CD8-positive, alpha-beta memory T cell (primary cell): ENCODE data around the gene IQCC. TPM values are rescaled to one million over a fixed set of nuclear protein-coding genes. Genes with fewer than 3 reads are reported as not detected.

Source experiments
- CTCF ChIA-PET: fragments of 350-600 bp; sonication (Branson Sonifier 250); formaldehyde crosslinking; loops from one replicate; lab custom pipeline; 2021; ENCODE audit warnings: antibody characterized with exemption; lab: Charles Lee
- POLR2A ChIA-PET: fragments of 350-600 bp; sonication (Branson Sonifier 250); formaldehyde crosslinking; loops from one replicate; lab custom pipeline; 2021; ENCODE audit warnings: antibody characterized with exemption; lab: Charles Lee
- DNase-seq, 5 donors: peaks; one replicate each; pipeline versions ENCODE4 v3.0.0 to v3.0.0-alpha.2; 2020 to 2022; ENCODE audit warnings: mixed read lengths in 1 of 5
- H3K27ac ChIP-seq: one replicate; pipeline ENCODE4 v1.7.0; 2013; ENCODE audit warnings: low read depth, mild to moderate bottlenecking, low read length, moderate library complexity
- H3K27me3 ChIP-seq: 2 replicates; pipeline ENCODE4 v1.7.0; 2013; ENCODE audit warnings: low read length, mild to moderate bottlenecking; ENCODE audit not compliant: insufficient read depth, poor library complexity, severe bottlenecking
- H3K36me3 ChIP-seq: 2 replicates; pipeline ENCODE4 v1.7.0; 2013; ENCODE audit warnings: mild to moderate bottlenecking, low read length, moderate library complexity; ENCODE audit not compliant: insufficient read depth
- H3K4me1 ChIP-seq: 2 replicates; pipeline ENCODE4 v1.7.0; 2013; ENCODE audit warnings: mild to moderate bottlenecking, low read length, moderate library complexity; ENCODE audit not compliant: insufficient read depth
- H3K4me3 ChIP-seq: 2 replicates; pipeline ENCODE4 v1.7.0; 2013; ENCODE audit warnings: mild to moderate bottlenecking, low read length
- H3K9me3 ChIP-seq: 2 replicates; pipeline ENCODE4 v1.7.0; 2013; ENCODE audit warnings: mild to moderate bottlenecking, low read length
- H3K27ac Mint-ChIP-seq, 8 donors: one replicate each; pipeline ENCODE4 v1.8.0; 2020 to 2021; ENCODE audit warnings: mixed read lengths in 8 of 8, mild to moderate bottlenecking in 6 of 8, inconsistent platforms in 3 of 8, moderate library complexity in 3 of 8
- H3K27me3 Mint-ChIP-seq, 2 donors: one replicate each; pipeline ENCODE4 v1.8.0; 2020 to 2021; ENCODE audit warnings: mixed read lengths in 2 of 2, mild to moderate bottlenecking in 1 of 2, moderate library complexity in 1 of 2
- H3K36me3 Mint-ChIP-seq, 3 donors: one replicate each; pipeline ENCODE4 v1.8.0; 2020 to 2021; ENCODE audit warnings: mixed read lengths in 3 of 3, inconsistent platforms in 1 of 3, mild to moderate bottlenecking in 1 of 3
- H3K4me1 Mint-ChIP-seq, 3 donors: one replicate each; pipeline ENCODE4 v1.8.0; 2020 to 2021; ENCODE audit warnings: mixed read lengths in 3 of 3, inconsistent platforms in 1 of 3, mild to moderate bottlenecking in 1 of 3
- H3K4me3 Mint-ChIP-seq, 7 donors: one replicate each; pipeline ENCODE4 v1.8.0; 2020 to 2021; ENCODE audit warnings: mixed read lengths in 7 of 7, mild to moderate bottlenecking in 6 of 7, moderate library complexity in 4 of 7, inconsistent platforms in 2 of 7
- H3K9me3 Mint-ChIP-seq, 5 donors: one replicate each; pipeline ENCODE4 v1.8.0; 2020 to 2022; ENCODE audit warnings: mixed read lengths in 5 of 5, mild to moderate bottlenecking in 3 of 5, moderate library complexity in 2 of 5, inconsistent platforms in 1 of 5
- polyA plus RNA-seq: library from polyadenylated mRNA; unstranded; fragments of 300-500 nt; fragmentation: Illumina TruSeq; gene quantifications from one replicate; pipeline ENCODE4 v1.2.3, GENCODE V29; 2021
- total RNA-seq, 2 experiments: library from RNA; stranded (reverse); gene quantifications; one replicate each; pipeline ENCODE4 v1.2.3, GENCODE V29; 2021

IQCC gene
- total and polyA plus RNA-seq, 3 experiments from 2014 or later: 1.6 to 5.7 (median 5.6) TPM

DNA sequence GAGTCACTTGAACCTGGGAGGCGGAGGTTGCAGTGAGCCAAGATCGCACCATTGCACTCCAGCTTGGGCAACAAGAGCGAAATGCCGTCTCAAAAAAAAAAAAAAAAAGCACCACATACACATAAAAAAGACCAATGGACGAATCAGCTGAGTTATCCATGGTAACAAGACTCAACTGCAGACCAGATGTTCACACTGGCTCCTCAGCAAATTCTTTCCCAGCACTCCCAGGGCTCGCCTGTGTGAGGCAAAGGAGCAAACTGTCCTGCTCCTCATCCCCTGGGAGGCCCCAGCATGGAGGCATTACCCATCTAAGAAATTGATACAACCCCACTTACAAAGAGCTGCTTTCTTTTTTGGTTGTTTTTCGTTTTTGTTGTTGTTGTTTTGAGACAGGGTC is 13.6 kb downstream of the IQCC start:
- POLR2A ChIA-PET: interaction anchor here (0.6 to 0.7 kb wide), 3 partner anchors 22 to 297 kb away, joined by 3 to 5 read pairs (median 4); partner anchors contain the start of gene TMEM39B
- Histone ChIP-seq H3K4me3 (no peak overlapping the region), H3K27ac (no peak overlapping the region), H3K9me3 (no peaks in the 10 kb centered on the region), H3K27me3 (no peaks in the 10 kb centered on the region), H3K4me1 (peaks cover 39% of the 10 kb centered on the region), H3K36me3 (peaks cover 6% of the 10 kb centered on the region)
- Mint-ChIP-seq H3K4me3 (peak overlapping the region in 1 of 7 donors; percentile 32), H3K27ac (peak overlapping the region in 2 of 8 donors; percentile 50 to 98), H3K9me3 (no peaks in the 10 kb centered on the region), H3K4me1 (peaks cover 30 to 51% (median 47%) of the 10 kb centered on the region in 3 donors), H3K27me3 (no peaks in the 10 kb centered on the region), H3K36me3 (peaks cover 0 to 61% (median 6%) of the 10 kb centered on the region in 3 donors)
- no peak for DNase-seq
- CTCF ChIA-PET: interaction anchor here (0.7 to 6.6 kb wide), 3 partner anchors 13 to 169 kb away, joined by 3 to 40 read pairs (median 3); partner anchors contain the start of genes FAM167B and IQCC

DNA sequence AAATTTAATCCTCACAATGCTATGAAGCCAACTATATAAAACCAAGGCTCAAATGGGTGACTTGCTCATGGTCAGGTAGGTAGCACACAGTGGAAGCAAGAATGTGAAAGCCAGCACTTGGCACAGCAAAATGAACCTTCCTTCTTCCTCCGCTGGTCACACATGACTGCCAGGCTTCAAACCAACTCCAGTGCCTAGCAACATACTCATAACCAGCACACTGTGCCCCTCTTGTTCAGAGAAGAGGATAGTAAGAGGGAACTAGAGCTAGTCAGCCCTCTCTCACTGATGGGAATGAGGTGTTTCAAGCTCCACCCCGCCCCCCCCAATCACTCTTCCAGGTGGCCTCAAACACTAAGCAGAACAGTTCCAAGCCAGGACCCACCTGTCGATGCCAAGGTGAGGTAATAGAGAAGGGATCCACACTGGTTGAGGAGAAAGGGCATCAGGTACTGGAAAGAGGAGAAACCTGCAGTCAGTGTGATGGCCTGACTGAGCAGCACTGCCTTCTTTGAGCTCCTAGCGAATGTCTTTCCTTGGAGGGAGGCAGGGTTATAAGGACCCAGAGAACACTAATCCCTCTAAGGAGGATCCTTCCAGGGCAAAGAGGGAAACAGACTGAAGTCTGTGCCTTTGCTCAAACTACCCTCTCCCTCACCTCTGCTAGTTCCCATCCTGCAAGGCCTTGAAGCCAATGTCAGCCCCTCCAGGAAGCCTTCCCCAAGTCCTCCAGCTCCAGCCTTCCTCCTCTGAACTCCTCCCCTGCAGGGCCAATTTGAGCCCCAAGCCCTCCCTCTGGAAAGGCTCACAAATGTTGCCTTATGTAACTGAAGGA is 15.5 kb downstream of the IQCC start:
- DNase-seq: no peak
- Histone ChIP-seq H3K4me1 (peaks cover 37% of the 10 kb centered on the region), H3K27me3 (no peaks in the 10 kb centered on the region), H3K36me3 (peaks cover 15% of the 10 kb centered on the region), H3K27ac (peak overlapping the region; percentile 99), H3K9me3 (no peaks in the 10 kb centered on the region), H3K4me3 (peak overlapping the region; percentile 98)
- ChIA-PET CTCF (interaction anchor here (0.6 to 2.4 kb wide), 4 partner anchors 28 to 151 kb away, joined by 3 to 5 read pairs (median 3); no protein-coding TSS in a partner anchor), POLR2A (no interaction called here)
- H3K9me3 Mint-ChIP-seq: no peaks in the 10 kb centered on the region
- peaks cover 34 to 56% (median 49%) of the 10 kb centered on the region in 3 donors for H3K4me1 Mint-ChIP-seq
- H3K36me3 Mint-ChIP-seq: peaks cover 0 to 57% (median 8%) of the 10 kb centered on the region in 3 donors
- H3K27me3 Mint-ChIP-seq: no peaks in the 10 kb centered on the region
- H3K4me3 Mint-ChIP-seq: peak overlapping the region; percentile 96 to 99 (median 98)
- H3K27ac Mint-ChIP-seq: peak overlapping the region; percentile 6 to 100 (median 98)

- CTCF ChIA-PET: interaction anchor here (2.4 kb wide), 1 partner anchor 27 kb away, joined by 5 read pairs; no protein-coding TSS in a partner anchor
Observed at GRCh38 chr1:32221581-32221979, 16.1 kb downstream of the IQCC start.

GRCh38 chr1:32221980-32222755 is 16.7 kb downstream of the IQCC start, which contains the start of the genes EIF3I and TMEM234:
Gene EIF3I (plus strand): TSS chr1:32222407. CDS start chr1:32222442, 35 bp downstream.
Gene TMEM234 (minus strand): TSS chr1:32222353. CDS start chr1:32222322, 31 bp downstream.
- H3K9me3 ChIP-seq: no peaks in the 10 kb centered on the region
- peaks cover 31% of the 10 kb centered on the region for H3K4me1 ChIP-seq
- Mint-ChIP-seq H3K4me3 (peak within 1 kb of the TSS; percentile 96 to 99 (median 98)), H3K27me3 (no peaks in the 10 kb centered on the region), H3K9me3 (no peaks in the 10 kb centered on the region), H3K4me1 (peaks cover 34 to 56% (median 43%) of the 10 kb centered on the region in 3 donors), H3K36me3 (peaks cover 0 to 55% (median 7%) of the 10 kb centered on the region in 3 donors), H3K27ac (peak within 1 kb of the TSS; percentile 96 to 100 (median 99))
- H3K4me3 ChIP-seq: peak within 1 kb of the TSS; percentile 98
- peak within 1 kb of the TSS; percentile 99 for H3K27ac ChIP-seq
- no peaks in the 10 kb centered on the region for H3K27me3 ChIP-seq
- DNase-seq: peak; percentile 84 to 95 (median 88)
- ChIA-PET POLR2A (interaction anchor here (0.6 to 1.4 kb wide), 2 partner anchors 69 to 114 kb away, joined by 3 to 4 read pairs; partner anchors contain the start of genes HDAC1 and MARCKSL1), CTCF (interaction anchor here (1.5 to 2.4 kb wide), 2 partner anchors 27 to 47 kb away, joined by 4 to 5 read pairs; no protein-coding TSS in a partner anchor)
- peaks cover 15% of the 10 kb centered on the region for H3K36me3 ChIP-seq

More at GRCh38 chr1:32221581-32221979, 16.1 kb downstream of the IQCC start:
- Histone ChIP-seq H3K9me3 (no peaks in the 10 kb centered on the region), H3K27ac (peak overlapping the region; percentile 99), H3K4me3 (peak overlapping the region; percentile 98), H3K4me1 (peaks cover 31% of the 10 kb centered on the region), H3K36me3 (peaks cover 15% of the 10 kb centered on the region), H3K27me3 (no peaks in the 10 kb centered on the region)
- peaks cover 0 to 59% (median 8%) of the 10 kb centered on the region in 3 donors for H3K36me3 Mint-ChIP-seq
- H3K27ac Mint-ChIP-seq: peak overlapping the region; percentile 87 to 100 (median 99)
- peak overlapping the region; percentile 96 to 99 (median 98) for H3K4me3 Mint-ChIP-seq
- H3K27me3 Mint-ChIP-seq: no peaks in the 10 kb centered on the region
- H3K9me3 Mint-ChIP-seq: no peaks in the 10 kb centered on the region
- DNase-seq: no peak
- H3K4me1 Mint-ChIP-seq: peaks cover 34 to 56% (median 43%) of the 10 kb centered on the region in 3 donors
- POLR2A ChIA-PET: interaction anchor here (0.6 kb wide), 1 partner anchor 114 kb away, joined by 3 read pairs; the partner anchor contains the start of gene MARCKSL1

DNA sequence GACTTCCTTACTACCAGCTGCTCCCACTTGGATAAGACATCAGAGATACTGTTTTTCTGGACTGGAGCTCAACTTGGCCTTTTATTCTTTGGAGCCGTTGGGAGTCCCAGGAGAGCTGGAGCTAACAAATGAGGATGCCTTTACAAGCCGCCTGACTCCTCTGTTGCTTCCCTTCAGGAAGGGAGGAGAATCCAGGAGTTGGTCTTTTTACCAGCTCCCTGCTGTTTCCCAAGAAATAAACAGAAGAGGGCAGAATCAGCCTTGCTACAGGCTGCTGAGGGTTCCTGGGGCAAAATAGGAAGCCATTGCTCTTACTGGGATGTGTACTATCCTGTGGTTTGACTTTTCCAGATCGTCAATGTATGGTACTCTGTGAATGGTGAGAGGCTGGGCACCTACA is 18.2 kb downstream of the IQCC start:
- H3K9me3 Mint-ChIP-seq: no peaks in the 10 kb centered on the region
- no peaks in the 10 kb centered on the region for H3K9me3 ChIP-seq
- peaks cover 3 to 58% (median 15%) of the 10 kb centered on the region in 3 donors for H3K36me3 Mint-ChIP-seq
- peak overlapping the region; percentile 68 to 100 (median 98) for H3K27ac Mint-ChIP-seq
- H3K27me3 Mint-ChIP-seq: no peaks in the 10 kb centered on the region
- peak overlapping the region; percentile 25 for H3K4me3 ChIP-seq
- ChIA-PET POLR2A (interaction anchor here (0.6 to 1.5 kb wide), 2 partner anchors 30 to 173 kb away, joined by 3 to 5 read pairs; no protein-coding TSS in a partner anchor), CTCF (interaction anchor here (0.7 to 2.0 kb wide), 4 partner anchors 17 to 27 kb away, joined by 3 to 9 read pairs (median 4); partner anchors contain the start of gene LCK)
- H3K4me3 Mint-ChIP-seq: peak overlapping the region; percentile 96 to 99 (median 98)
- H3K27me3 ChIP-seq: no peaks in the 10 kb centered on the region
- DNase-seq: no peak
- peak overlapping the region; percentile 99 for H3K27ac ChIP-seq
- H3K36me3 ChIP-seq: peaks cover 28% of the 10 kb centered on the region
- H3K4me1 ChIP-seq: peaks cover 31% of the 10 kb centered on the region
- H3K4me1 Mint-ChIP-seq: peaks cover 39 to 60% (median 53%) of the 10 kb centered on the region in 3 donors

DNA sequence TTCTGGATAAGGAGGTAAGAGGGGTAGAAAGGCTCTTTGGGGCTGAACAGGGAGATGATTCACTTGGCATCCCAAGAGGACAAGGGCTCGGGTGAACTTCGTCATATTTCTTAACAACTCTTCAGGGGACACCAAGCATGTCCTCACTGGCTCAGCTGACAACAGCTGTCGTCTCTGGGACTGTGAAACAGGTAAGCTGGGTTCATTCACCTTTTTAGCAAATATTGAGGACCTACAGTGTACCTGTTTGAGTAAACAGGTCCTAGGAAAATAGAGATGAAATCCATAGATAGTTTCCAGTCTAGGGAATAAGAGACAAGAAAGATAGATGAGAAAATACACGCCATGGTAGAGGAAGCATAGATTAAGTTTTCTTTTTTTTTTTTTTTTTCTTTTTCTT is 18.8 kb downstream of the IQCC start:
- H3K27ac Mint-ChIP-seq: peak overlapping the region in 6 of 8 donors; percentile 68 to 100 (median 98)
- H3K36me3 Mint-ChIP-seq: peaks cover 5 to 61% (median 18%) of the 10 kb centered on the region in 3 donors
- Histone ChIP-seq H3K4me1 (peaks cover 31% of the 10 kb centered on the region), H3K27ac (no peak overlapping the region), H3K27me3 (no peaks in the 10 kb centered on the region), H3K4me3 (no peak overlapping the region), H3K9me3 (no peaks in the 10 kb centered on the region), H3K36me3 (peaks cover 32% of the 10 kb centered on the region)
- CTCF ChIA-PET: interaction anchor here (1.3 to 2.0 kb wide), 3 partner anchors 9 to 26 kb away, joined by 4 to 9 read pairs (median 5); partner anchors contain the start of gene LCK
- DNase-seq: no peak
- peak overlapping the region; percentile 51 to 99 (median 97) for H3K4me3 Mint-ChIP-seq
- H3K4me1 Mint-ChIP-seq: peaks cover 39 to 60% (median 55%) of the 10 kb centered on the region in 3 donors
- no peaks in the 10 kb centered on the region for H3K27me3 Mint-ChIP-seq
- POLR2A ChIA-PET: interaction anchor here (0.6 to 1.5 kb wide), 3 partner anchors 24 to 173 kb away, joined by 3 to 5 read pairs (median 3); no protein-coding TSS in a partner anchor
- no peaks in the 10 kb centered on the region for H3K9me3 Mint-ChIP-seq

DNA sequence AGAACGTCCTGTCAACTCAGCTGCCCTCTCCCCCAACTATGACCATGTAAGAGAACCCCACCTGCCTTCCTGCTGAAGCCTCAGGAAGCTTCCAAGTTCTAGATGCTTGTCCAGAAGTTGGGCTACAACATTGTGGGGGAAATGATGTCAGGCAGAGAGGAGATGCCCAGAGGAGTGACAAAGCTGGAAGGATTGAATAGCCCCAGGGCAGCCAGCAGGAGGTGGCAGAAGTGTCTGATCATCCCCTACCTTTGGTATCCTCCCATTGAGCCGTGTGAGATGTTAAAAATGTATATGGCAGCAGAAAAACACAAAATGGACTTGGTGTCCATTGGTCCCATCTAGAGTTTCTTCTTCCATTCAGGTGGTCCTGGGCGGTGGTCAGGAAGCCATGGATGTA is 23.3 kb downstream of the IQCC start:
- Histone ChIP-seq H3K27me3 (no peaks in the 10 kb centered on the region), H3K4me1 (peaks cover 7% of the 10 kb centered on the region), H3K27ac (no peak overlapping the region), H3K9me3 (no peaks in the 10 kb centered on the region), H3K4me3 (no peak overlapping the region), H3K36me3 (peaks cover 35% of the 10 kb centered on the region)
- CTCF ChIA-PET: interaction anchor here (1.3 to 3.7 kb wide), 3 partner anchors 12 to 20 kb away, joined by 4 to 27 read pairs (median 9); no protein-coding TSS in a partner anchor
- Mint-ChIP-seq H3K4me3 (no peak overlapping the region), H3K9me3 (no peaks in the 10 kb centered on the region), H3K27me3 (no peaks in the 10 kb centered on the region), H3K4me1 (peaks cover 12 to 21% (median 20%) of the 10 kb centered on the region in 3 donors), H3K36me3 (peaks cover 5 to 66% (median 18%) of the 10 kb centered on the region in 3 donors), H3K27ac (peak overlapping the region in 6 of 8 donors; percentile 6 to 54 (median 24))
- no peak for DNase-seq
- POLR2A ChIA-PET: interaction anchor here (1.3 kb wide), 1 partner anchor 46 kb away, joined by 4 read pairs; no protein-coding TSS in a partner anchor
